ENCODE results near the gene MYH6. TPM values are rescaled to one million over a fixed set of nuclear protein-coding genes. Genes with fewer than 3 reads are reported as not detected.
"Not testable (repeated sequence)": the region's sequence is repeated elsewhere in the genome, so short reads cannot be mapped to it uniquely, and the experiment has no call there.

The MYH6 gene
- total RNA-seq, 1 donor, result not detected

GRCh38 chr14:23421594-23421993 lies 13.5 kb upstream of the MYH6 start:
- no peak for TF ChIP-seq CTCF (IDR thresholded peaks at IDR 0.05; ENCODE audit: insufficient read depth, low read depth, low read length)
- DNase-seq (ENCODE audit: low read depth), result no peak
- H3K4me3 ChIP-seq (ENCODE audit: low read depth, low read length), result no peak overlapping the region

GRCh38 chr14:23419646-23420045 lies 11.6 kb upstream of the MYH6 start:
- H3K4me3 ChIP-seq (ENCODE audit: low read depth, low read length); DNase-seq (ENCODE audit: low read depth): not testable (repeated sequence)

- H3K4me3 ChIP-seq (ENCODE audit: low read depth, low read length), result no peak overlapping the region
- no peak for TF ChIP-seq CTCF (IDR thresholded peaks at IDR 0.05; ENCODE audit: insufficient read depth, low read depth, low read length)
- no peak for DNase-seq (ENCODE audit: low read depth)
These were observed 9.9 kb upstream of the MYH6 start for GRCh38 chr14:23418021-23418420.

GRCh38 chr14:23417269-23417668 lies 9.2 kb upstream of the MYH6 start:
- H3K4me3 ChIP-seq (ENCODE audit: low read depth, low read length); DNase-seq (ENCODE audit: low read depth): not testable (repeated sequence)

- DNase-seq (ENCODE audit: low read depth), result no peak
- no peak for TF ChIP-seq CTCF (IDR thresholded peaks at IDR 0.05; ENCODE audit: insufficient read depth, low read depth, low read length)
- no peak overlapping the region for H3K4me3 ChIP-seq (ENCODE audit: low read depth, low read length)
These were observed 8.7 kb upstream of the MYH6 start for GRCh38 chr14:23416801-23417200.

- TF ChIP-seq CTCF (IDR thresholded peaks at IDR 0.05; ENCODE audit: insufficient read depth, low read depth, low read length), result no peak
- DNase-seq (ENCODE audit: low read depth), result no peak
These were observed 8.0 kb upstream of the MYH6 start for GRCh38 chr14:23415821-23416778.

GRCh38 chr14:23414906-23415820 lies 7.1 kb upstream of the MYH6 start:
- TF ChIP-seq CTCF (IDR thresholded peaks at IDR 0.05; ENCODE audit: insufficient read depth, low read depth, low read length), result no peak
- H3K4me3 ChIP-seq (ENCODE audit: low read depth, low read length), result no peak overlapping the region
- no peak for DNase-seq (ENCODE audit: low read depth)

More at GRCh38 chr14:23415821-23416778, 8.0 kb upstream of the MYH6 start:
- H3K4me3 ChIP-seq (ENCODE audit: low read depth, low read length), result no peak overlapping the region

All from fibroblast of villous mesenchyme (primary cell).